ENCODE measurements around the gene OR10G7. TPM values are rescaled to one million over a fixed set of nuclear protein-coding genes. Genes with fewer than 3 reads are reported as not detected.
A peak's percentile ranks its signal among the peaks of the same experiment; 100 is the strongest.

The OR10G7 gene, protein sequence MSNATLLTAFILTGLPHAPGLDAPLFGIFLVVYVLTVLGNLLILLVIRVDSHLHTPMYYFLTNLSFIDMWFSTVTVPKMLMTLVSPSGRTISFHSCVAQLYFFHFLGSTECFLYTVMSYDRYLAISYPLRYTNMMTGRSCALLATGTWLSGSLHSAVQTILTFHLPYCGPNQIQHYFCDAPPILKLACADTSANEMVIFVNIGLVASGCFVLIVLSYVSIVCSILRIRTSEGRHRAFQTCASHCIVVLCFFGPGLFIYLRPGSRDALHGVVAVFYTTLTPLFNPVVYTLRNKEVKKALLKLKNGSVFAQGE
- total RNA-seq (2021) (not detected in 2 replicates), Bru-seq, nascent RNA (not detected), BruChase-seq, experiment 1, labeled RNA remaining after a 2-hour chase (not detected), BruChase-seq, experiment 2, labeled RNA remaining after a 6-hour chase (not detected)
- long read RNA-seq, result 0 reads

GRCh38 chr11:124041254-124041653 lies at the start of gene OR10G7:
TSS of gene OR10G7 (minus strand) at chr11:124041325. CDS start at chr11:124039001, 2,324 bp downstream.
- no peak for DNase-seq
- H3K4me3 ChIP-seq, result no peak within 1 kb of the TSS
- H2AFZ ChIP-seq, result no peak within 1 kb of the TSS

GRCh38 chr11:124085997-124086846 lies 45.1 kb upstream of the OR10G7 start:
- Histone ChIP-seq H3K4me3 (no peak overlapping the region), H4K20me1 (ENCODE audit: insufficient read depth) (no peaks in the 10 kb centered on the region), H2AFZ (no peak overlapping the region), H3K9me2 (ENCODE audit: insufficient read depth) (no peaks in the 10 kb centered on the region), H3K36me3 (ENCODE audit: low read depth) (no peaks in the 10 kb centered on the region), H3K79me2 (ENCODE audit: low read depth) (no peaks in the 10 kb centered on the region), H3K4me2 (no peak overlapping the region), H3K27ac (no peak overlapping the region), H3K9me3 (ENCODE audit: insufficient read depth, low read depth) (no peaks in the 10 kb centered on the region), H3K4me1 (replicated peaks; ENCODE audit: insufficient read depth) (no peaks in the 10 kb centered on the region), H3F3A (ENCODE audit: insufficient read depth, low read depth) (no peaks in the 10 kb centered on the region), H3K27me3 (ENCODE audit: insufficient read depth, low read depth) (peaks cover 7% of the 10 kb centered on the region; the same call in 1 of the 2 replicates)
- BruUV-seq (replicated peaks), result no TSS peak
- TF ChIP-seq EZH2 (IDR thresholded peaks at IDR 0.05; ENCODE audit: low read depth), result no peak
- TF ChIP-seq, protein P1, sequence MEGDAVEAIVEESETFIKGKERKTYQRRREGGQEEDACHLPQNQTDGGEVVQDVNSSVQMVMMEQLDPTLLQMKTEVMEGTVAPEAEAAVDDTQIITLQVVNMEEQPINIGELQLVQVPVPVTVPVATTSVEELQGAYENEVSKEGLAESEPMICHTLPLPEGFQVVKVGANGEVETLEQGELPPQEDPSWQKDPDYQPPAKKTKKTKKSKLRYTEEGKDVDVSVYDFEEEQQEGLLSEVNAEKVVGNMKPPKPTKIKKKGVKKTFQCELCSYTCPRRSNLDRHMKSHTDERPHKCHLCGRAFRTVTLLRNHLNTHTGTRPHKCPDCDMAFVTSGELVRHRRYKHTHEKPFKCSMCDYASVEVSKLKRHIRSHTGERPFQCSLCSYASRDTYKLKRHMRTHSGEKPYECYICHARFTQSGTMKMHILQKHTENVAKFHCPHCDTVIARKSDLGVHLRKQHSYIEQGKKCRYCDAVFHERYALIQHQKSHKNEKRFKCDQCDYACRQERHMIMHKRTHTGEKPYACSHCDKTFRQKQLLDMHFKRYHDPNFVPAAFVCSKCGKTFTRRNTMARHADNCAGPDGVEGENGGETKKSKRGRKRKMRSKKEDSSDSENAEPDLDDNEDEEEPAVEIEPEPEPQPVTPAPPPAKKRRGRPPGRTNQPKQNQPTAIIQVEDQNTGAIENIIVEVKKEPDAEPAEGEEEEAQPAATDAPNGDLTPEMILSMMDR (conservative IDR thresholded peaks at IDR 0.05), result no peak
- POLR2A ChIA-PET (ENCODE audit: unreplicated experiment), result no interaction called here
- intact Hi-C loops (cut with micrococcal nuclease; ENCODE audit: unreplicated experiment), result no loop called here
- no peak for DNase-seq
- CTCF ChIA-PET, result no interaction called here

More at GRCh38 chr11:124041254-124041653, at the start of gene OR10G7:
- BruUV-seq (replicated peaks), result no TSS peak
- Histone ChIP-seq H3K4me2 (no peak within 1 kb of the TSS), H3K4me1 (replicated peaks; ENCODE audit: insufficient read depth) (no peaks in the 10 kb centered on the region), H3K79me2 (ENCODE audit: low read depth) (no peaks in the 10 kb centered on the region), H3K27me3 (ENCODE audit: insufficient read depth, low read depth) (peaks cover 13% of the 10 kb centered on the region; the same call in 1 of the 2 replicates), H4K20me1 (ENCODE audit: insufficient read depth) (no peaks in the 10 kb centered on the region), H3K9me3 (ENCODE audit: insufficient read depth, low read depth) (no peaks in the 10 kb centered on the region), H3K36me3 (ENCODE audit: low read depth) (no peaks in the 10 kb centered on the region), H3K9me2 (ENCODE audit: insufficient read depth) (peaks cover 1% of the 10 kb centered on the region; the same call in 1 of the 2 replicates), H3K27ac (no peak within 1 kb of the TSS), H3F3A (ENCODE audit: insufficient read depth, low read depth) (no peaks in the 10 kb centered on the region)
- ChIA-PET CTCF (no interaction called here), POLR2A (ENCODE audit: unreplicated experiment) (no interaction called here)
- no peak for TF ChIP-seq EZH2 (IDR thresholded peaks at IDR 0.05; ENCODE audit: low read depth)
- TF ChIP-seq, protein P1 (conservative IDR thresholded peaks at IDR 0.05), result no peak
- intact Hi-C loops (cut with micrococcal nuclease; ENCODE audit: unreplicated experiment), result no loop called here

GRCh38 chr11:124085583-124085982 lies 44.5 kb upstream of the OR10G7 start:
- no peak overlapping the region for H3K4me2 ChIP-seq
- BruUV-seq (replicated peaks), result no TSS peak
- no peaks in the 10 kb centered on the region for H3K4me1 ChIP-seq (replicated peaks; ENCODE audit: insufficient read depth)
- no peak overlapping the region for H3K27ac ChIP-seq
- H3K9me3 ChIP-seq (ENCODE audit: insufficient read depth, low read depth), result no peaks in the 10 kb centered on the region
- H2AFZ ChIP-seq, result 0 out of 2 replicates have a peak overlapping the region, but pooled peaks have one; percentile 48
- no peak for TF ChIP-seq EZH2 (IDR thresholded peaks at IDR 0.05; ENCODE audit: low read depth)
- TF ChIP-seq, protein P1 (conservative IDR thresholded peaks at IDR 0.05), result no peak
- H3K4me3 ChIP-seq, result no peak overlapping the region
- no peaks in the 10 kb centered on the region for H3K79me2 ChIP-seq (ENCODE audit: low read depth)
- CTCF ChIA-PET, result no interaction called here
- POLR2A ChIA-PET (ENCODE audit: unreplicated experiment), result no interaction called here
- no peaks in the 10 kb centered on the region for H3K9me2 ChIP-seq (ENCODE audit: insufficient read depth)
- no peaks in the 10 kb centered on the region for H3F3A ChIP-seq (ENCODE audit: insufficient read depth, low read depth)
- H3K27me3 ChIP-seq (ENCODE audit: insufficient read depth, low read depth), result peaks cover 7% of the 10 kb centered on the region; the same call in 1 of the 2 replicates
- intact Hi-C loops (cut with micrococcal nuclease; ENCODE audit: unreplicated experiment), result no loop called here
- H3K36me3 ChIP-seq (ENCODE audit: low read depth), result no peaks in the 10 kb centered on the region
- H4K20me1 ChIP-seq (ENCODE audit: insufficient read depth), result no peaks in the 10 kb centered on the region
- DNase-seq, result no peak

All from PC-9 (cell line).